Measurements from ENCODE around the gene ADCK1.

DNA sequence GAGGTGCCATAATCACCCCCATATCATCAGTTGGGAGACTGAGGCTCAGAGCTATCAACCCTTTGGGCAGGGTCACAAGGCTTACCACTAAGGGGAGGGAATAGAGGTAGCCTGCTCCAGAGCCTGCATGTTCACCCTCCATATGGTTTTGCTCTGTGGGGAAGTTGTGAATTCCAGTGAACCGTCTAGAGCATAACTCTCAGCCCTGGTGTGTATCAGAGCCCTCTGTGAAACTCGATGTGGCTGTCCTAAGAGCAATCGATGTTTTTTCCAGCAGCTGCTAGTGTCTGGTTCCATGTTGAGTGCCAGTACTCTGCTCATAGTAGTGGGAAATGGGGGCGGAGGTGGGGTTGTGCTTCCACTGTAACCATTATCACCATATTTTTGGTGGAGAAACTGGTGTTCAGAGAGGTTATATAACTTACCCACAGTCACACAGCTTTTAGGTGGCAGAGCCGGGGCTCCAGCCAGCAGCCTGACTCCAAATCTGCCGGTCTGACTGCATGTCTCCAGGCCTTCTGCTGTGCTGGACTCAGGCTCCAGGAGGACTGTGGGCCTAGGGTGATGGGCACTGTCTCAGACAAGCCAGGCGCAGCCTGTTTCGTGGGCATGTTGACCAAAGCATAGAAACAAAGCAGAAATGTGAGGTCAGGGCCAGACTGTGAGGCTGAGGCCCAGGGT lies 104.2 kb downstream of the ADCK1 start:
- TF ChIP-seq, protein P1, sequence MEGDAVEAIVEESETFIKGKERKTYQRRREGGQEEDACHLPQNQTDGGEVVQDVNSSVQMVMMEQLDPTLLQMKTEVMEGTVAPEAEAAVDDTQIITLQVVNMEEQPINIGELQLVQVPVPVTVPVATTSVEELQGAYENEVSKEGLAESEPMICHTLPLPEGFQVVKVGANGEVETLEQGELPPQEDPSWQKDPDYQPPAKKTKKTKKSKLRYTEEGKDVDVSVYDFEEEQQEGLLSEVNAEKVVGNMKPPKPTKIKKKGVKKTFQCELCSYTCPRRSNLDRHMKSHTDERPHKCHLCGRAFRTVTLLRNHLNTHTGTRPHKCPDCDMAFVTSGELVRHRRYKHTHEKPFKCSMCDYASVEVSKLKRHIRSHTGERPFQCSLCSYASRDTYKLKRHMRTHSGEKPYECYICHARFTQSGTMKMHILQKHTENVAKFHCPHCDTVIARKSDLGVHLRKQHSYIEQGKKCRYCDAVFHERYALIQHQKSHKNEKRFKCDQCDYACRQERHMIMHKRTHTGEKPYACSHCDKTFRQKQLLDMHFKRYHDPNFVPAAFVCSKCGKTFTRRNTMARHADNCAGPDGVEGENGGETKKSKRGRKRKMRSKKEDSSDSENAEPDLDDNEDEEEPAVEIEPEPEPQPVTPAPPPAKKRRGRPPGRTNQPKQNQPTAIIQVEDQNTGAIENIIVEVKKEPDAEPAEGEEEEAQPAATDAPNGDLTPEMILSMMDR (IDR thresholded peaks at IDR 0.05), result no peak
- no peak for TF ChIP-seq POLR2A (IDR thresholded peaks at IDR 0.05)

Measured in Peyer's patch (tissue), 4 donors.